Liver (tissue), 9 donors: ENCODE data around the gene LENG9. TPM values are rescaled to one million over a fixed set of nuclear protein-coding genes. Genes with fewer than 3 reads are reported as not detected.

Experiments used
- DNase-seq: peaks from one replicate; pipeline ENCODE4 v3.0.0-alpha.2; 2017; ENCODE audit warnings: low spot score
- H3K27ac ChIP-seq, 2 donors: one replicate each; pipeline ENCODE4 v1.7.0; 2013; ENCODE audit warnings: inconsistent platforms in 2 of 2, low read length in 2 of 2, control low read depth in 1 of 2, low read depth in 1 of 2, mild to moderate bottlenecking in 1 of 2
- H3K27me3 ChIP-seq, 4 donors: one replicate each; pipeline versions ENCODE4 v1.6.1 to v1.7.0; 2013; ENCODE audit warnings: low read length in 3 of 4, inconsistent platforms in 1 of 4, mild to moderate bottlenecking in 1 of 4, moderate library complexity in 1 of 4; ENCODE audit not compliant: control insufficient read depth in 4 of 4, insufficient read depth in 4 of 4
- H3K36me3 ChIP-seq, 4 donors: one replicate each; pipeline versions ENCODE4 v1.6.1 to v1.7.0; 2013; ENCODE audit warnings: low read length in 3 of 4, mild to moderate bottlenecking in 3 of 4, low read depth in 1 of 4, moderate library complexity in 1 of 4; ENCODE audit not compliant: control insufficient read depth in 4 of 4, insufficient read depth in 3 of 4
- H3K4me1 ChIP-seq, 4 donors: one replicate each; pipeline versions ENCODE4 v1.6.1 to v1.7.0; 2013; ENCODE audit warnings: low read length in 3 of 4, mild to moderate bottlenecking in 3 of 4, moderate library complexity in 1 of 4; ENCODE audit not compliant: control insufficient read depth in 4 of 4, insufficient read depth in 4 of 4
- H3K4me3 ChIP-seq, 3 donors: one replicate each; pipeline versions ENCODE4 v1.6.1 to v1.7.0; 2013; ENCODE audit warnings: low read length in 3 of 3, control low read depth in 1 of 3, low read depth in 1 of 3, mild to moderate bottlenecking in 1 of 3
- H3K9ac ChIP-seq, 2 donors: one replicate each; pipeline ENCODE4 v1.7.0; 2013; ENCODE audit warnings: low read length in 2 of 2, mild to moderate bottlenecking in 2 of 2, moderate library complexity in 2 of 2, control low read depth in 1 of 2, low read depth in 1 of 2
- H3K9me3 ChIP-seq, 4 donors: one replicate each; pipeline versions ENCODE4 v1.6.1 to v1.7.0; 2013; ENCODE audit warnings: low read length in 3 of 4; ENCODE audit not compliant: control insufficient read depth in 4 of 4
- EGR1 ChIP-seq, 2 donors: IDR thresholded peaks; 2 replicates each; pipeline ENCODE4 v1.6.1; 2016 to 2018; ENCODE audit warnings: antibody characterized with exemption in 2 of 2, low read depth in 2 of 2
- FOXA1 ChIP-seq: IDR thresholded peaks from 2 replicates; pipeline ENCODE4 v1.6.1; 2016; ENCODE audit warnings: antibody characterized with exemption
- GABPA ChIP-seq, 2 donors: IDR thresholded peaks in 1 of 2; conservative IDR thresholded peaks in 1 of 2; 2 replicates each; pipeline ENCODE4 v1.6.1; 2016; ENCODE audit warnings: antibody characterized with exemption in 2 of 2, mild to moderate bottlenecking in 1 of 2, moderate library complexity in 1 of 2
- HNF4A ChIP-seq, 2 donors: conservative IDR thresholded peaks; 2 replicates each; pipeline ENCODE4 v1.6.1; 2016; ENCODE audit warnings: antibody characterized with exemption in 2 of 2, mild to moderate bottlenecking in 2 of 2
- HNF4G ChIP-seq: IDR thresholded peaks from 2 replicates; pipeline ENCODE4 v1.6.1; 2016; ENCODE audit warnings: antibody characterized with exemption
- JUND ChIP-seq, 2 donors: IDR thresholded peaks; 2 replicates each; pipeline ENCODE4 v1.6.1; 2016; ENCODE audit warnings: antibody characterized with exemption in 2 of 2
- NR2F2 ChIP-seq: IDR thresholded peaks from 2 replicates; pipeline ENCODE4 v1.6.1; 2016; ENCODE audit warnings: antibody characterized with exemption
- RAD21 ChIP-seq, 2 donors: IDR thresholded peaks; 2 replicates each; pipeline ENCODE4 v1.6.1; 2016; ENCODE audit warnings: antibody characterized with exemption in 2 of 2, mild to moderate bottlenecking in 2 of 2
- RXRA ChIP-seq, 2 donors: IDR thresholded peaks; 2 replicates each; pipeline ENCODE4 v1.6.1; 2017 to 2018; ENCODE audit warnings: antibody characterized with exemption in 2 of 2, mild to moderate bottlenecking in 1 of 2
- SP1 ChIP-seq: IDR thresholded peaks from 2 replicates; pipeline ENCODE4 v1.6.1; 2018; ENCODE audit warnings: antibody characterized with exemption, mild to moderate bottlenecking
- TAF1 ChIP-seq: conservative IDR thresholded peaks from 2 replicates; pipeline ENCODE4 v1.6.1; 2016; ENCODE audit warnings: antibody characterized with exemption, mild to moderate bottlenecking
- YY1 ChIP-seq: IDR thresholded peaks from 2 replicates; pipeline ENCODE4 v1.6.1; 2016; ENCODE audit warnings: antibody characterized with exemption, mild to moderate bottlenecking
- WGBS: extraction: QIAGEN DNeasy Blood & Tissue Kit; methylation state at CpG from one replicate; pipeline ENCODE4 v1.1.7; 2013; 5-methylcytosine and 5-hydroxymethylcytosine counted together
- polyA plus RNA-seq, 2 donors: library from polyadenylated mRNA; stranded (reverse) in 1 of 2; unstranded in 1 of 2; fragments of 200-250 nt in 1 of 2; fragments of >200 nt in 1 of 2; fragmentation: Nextera tagmentation in 1 of 2; extraction: Ambion mirVana in 1 of 2; gene quantifications; one replicate each; pipeline versions ENCODE4 v1.2.1 to v1.2.3, GENCODE V29; 2013 to 2015
- total RNA-seq, 2 donors: library from RNA; depleted of rRNA; stranded (reverse); fragments of >200 nt; gene quantifications; one replicate each; pipeline ENCODE4 v1.2.3, GENCODE V29; 2014
- TF ChIP-seq, protein P1 (sequence below): IDR thresholded peaks from 2 replicates; pipeline ENCODE4 v1.6.1; 2016; ENCODE audit warnings: antibody characterized with exemption
- TF ChIP-seq, protein P2 (sequence below): IDR thresholded peaks from 2 replicates; pipeline ENCODE4 v1.6.1; 2016; ENCODE audit warnings: antibody characterized with exemption
- TF ChIP-seq, protein P3 (sequence below): IDR thresholded peaks from 2 replicates; pipeline ENCODE4 v1.6.1; 2016; ENCODE audit warnings: antibody characterized with exemption
- TF ChIP-seq, protein P4 (sequence below): fragments of 150-350 bp; IDR thresholded peaks from 2 replicates; pipeline ENCODE4 v1.5.1; 2017; ENCODE audit warnings: improper control_type of control experiment, low read depth, low read length; ENCODE audit not compliant: missing input control
- donor health status: healthy.
- donor health status: healthy.
- donor health status: healthy.
- donor health status: healthy.
- donor health status: healthy.

LENG9 gene
- total and polyA plus RNA-seq, 4 donors: 0.19 to 6.9 (median 2.0) TPM

DNA sequence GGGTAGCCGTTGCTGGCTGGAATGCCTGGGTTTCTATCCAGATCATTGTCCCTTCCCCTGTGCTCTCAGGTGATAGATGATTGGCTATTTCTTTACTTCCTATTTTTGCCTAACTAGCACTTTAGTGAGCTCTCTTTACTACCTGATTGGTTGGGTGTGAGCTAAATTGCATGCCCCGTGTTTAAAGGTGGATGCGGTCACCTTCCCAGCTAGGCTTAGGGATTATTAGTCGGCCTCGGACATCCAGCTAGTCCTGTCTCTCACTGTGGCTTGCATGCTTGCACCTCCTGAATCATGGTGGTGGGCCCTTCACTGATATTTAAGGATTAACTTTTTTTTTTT is 38.2 kb downstream of the LENG9 start:
- H3K36me3 ChIP-seq: no peaks in the 10 kb centered on the region
- H3K27ac ChIP-seq: no peak overlapping the region
- DNase-seq: no peak
- no peak overlapping the region for H3K9ac ChIP-seq
- TF ChIP-seq RAD21 (IDR thresholded peaks at IDR 0.05): no peak
- no peak for TF ChIP-seq EGR1 (IDR thresholded peaks at IDR 0.05; ENCODE audit: low read depth in 2 of 2)
- TF ChIP-seq, protein P1, sequence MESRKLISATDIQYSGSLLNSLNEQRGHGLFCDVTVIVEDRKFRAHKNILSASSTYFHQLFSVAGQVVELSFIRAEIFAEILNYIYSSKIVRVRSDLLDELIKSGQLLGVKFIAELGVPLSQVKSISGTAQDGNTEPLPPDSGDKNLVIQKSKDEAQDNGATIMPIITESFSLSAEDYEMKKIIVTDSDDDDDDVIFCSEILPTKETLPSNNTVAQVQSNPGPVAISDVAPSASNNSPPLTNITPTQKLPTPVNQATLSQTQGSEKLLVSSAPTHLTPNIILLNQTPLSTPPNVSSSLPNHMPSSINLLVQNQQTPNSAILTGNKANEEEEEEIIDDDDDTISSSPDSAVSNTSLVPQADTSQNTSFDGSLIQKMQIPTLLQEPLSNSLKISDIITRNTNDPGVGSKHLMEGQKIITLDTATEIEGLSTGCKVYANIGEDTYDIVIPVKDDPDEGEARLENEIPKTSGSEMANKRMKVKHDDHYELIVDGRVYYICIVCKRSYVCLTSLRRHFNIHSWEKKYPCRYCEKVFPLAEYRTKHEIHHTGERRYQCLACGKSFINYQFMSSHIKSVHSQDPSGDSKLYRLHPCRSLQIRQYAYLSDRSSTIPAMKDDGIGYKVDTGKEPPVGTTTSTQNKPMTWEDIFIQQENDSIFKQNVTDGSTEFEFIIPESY: no peak
- TF ChIP-seq HNF4G: no peak
- no peak for TF ChIP-seq RXRA (IDR thresholded peaks at IDR 0.05)
- TF ChIP-seq SP1: no peak
- TF ChIP-seq, protein P2, sequence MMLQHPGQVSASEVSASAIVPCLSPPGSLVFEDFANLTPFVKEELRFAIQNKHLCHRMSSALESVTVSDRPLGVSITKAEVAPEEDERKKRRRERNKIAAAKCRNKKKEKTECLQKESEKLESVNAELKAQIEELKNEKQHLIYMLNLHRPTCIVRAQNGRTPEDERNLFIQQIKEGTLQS: no peak
- TF ChIP-seq NR2F2: no peak
- TF ChIP-seq, protein P3, sequence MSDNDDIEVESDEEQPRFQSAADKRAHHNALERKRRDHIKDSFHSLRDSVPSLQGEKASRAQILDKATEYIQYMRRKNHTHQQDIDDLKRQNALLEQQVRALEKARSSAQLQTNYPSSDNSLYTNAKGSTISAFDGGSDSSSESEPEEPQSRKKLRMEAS: no peak
- peaks cover 0 to 1% (median 0%) of the 10 kb centered on the region in 4 donors for H3K4me1 ChIP-seq
- H3K4me3 ChIP-seq: no peak overlapping the region
- H3K9me3 ChIP-seq: no peaks in the 10 kb centered on the region
- H3K27me3 ChIP-seq: peaks cover 0 to 6% (median 2%) of the 10 kb centered on the region in 4 donors
- 65% methylated on average over 5 of the region's 5 CpGs for WGBS

DNA sequence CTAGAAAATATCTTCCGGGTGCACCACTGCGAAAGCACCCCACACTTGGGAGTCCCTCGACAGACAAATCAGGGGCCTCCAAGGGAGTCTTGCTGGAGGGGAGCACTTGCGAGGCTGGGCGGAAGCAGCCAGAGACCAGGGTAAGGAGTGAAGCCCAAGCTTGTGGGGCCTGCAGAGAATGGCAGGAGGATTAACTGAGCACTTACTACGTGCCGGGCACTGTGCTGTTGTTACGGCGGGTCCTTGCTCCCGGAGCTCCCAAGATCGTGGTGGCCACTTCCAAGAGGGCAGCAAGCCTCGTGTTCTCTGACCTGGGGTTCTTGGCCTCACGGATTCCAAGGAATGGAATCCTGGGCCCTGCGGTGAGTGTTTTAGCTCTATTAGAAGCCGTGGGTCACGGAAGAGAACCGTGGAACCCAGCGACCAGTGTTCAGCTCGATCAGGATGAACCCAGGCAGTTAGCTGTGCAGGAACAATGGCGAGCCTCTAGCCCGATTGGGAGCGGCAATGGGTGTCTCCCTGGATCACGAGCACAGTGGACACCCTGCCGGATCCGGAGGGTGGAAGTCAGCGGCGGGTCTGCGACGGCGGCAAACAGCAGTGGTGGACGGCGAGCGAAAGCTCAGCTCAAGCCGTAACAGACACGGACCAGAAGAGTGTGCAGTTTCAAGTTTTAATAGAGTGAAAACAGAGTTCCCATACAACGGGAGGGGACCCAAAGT is 38.8 kb downstream of the LENG9 start:
- Histone ChIP-seq H3K36me3 (no peaks in the 10 kb centered on the region), H3K9ac (no peak overlapping the region), H3K27ac (no peak overlapping the region), H3K9me3 (no peaks in the 10 kb centered on the region), H3K4me1 (no peaks in the 10 kb centered on the region), H3K27me3 (peaks cover 0 to 7% (median 3%) of the 10 kb centered on the region in 4 donors), H3K4me3 (no peak overlapping the region)
- TF ChIP-seq YY1 (no peak), SP1 (no peak), JUND (IDR thresholded peaks at IDR 0.05) (no peak), EGR1 (IDR thresholded peaks at IDR 0.05; ENCODE audit: low read depth in 2 of 2) (no peak), TAF1 (no peak), FOXA1 (no peak)
- TF ChIP-seq, protein P3: no peak
- TF ChIP-seq, protein P4, sequence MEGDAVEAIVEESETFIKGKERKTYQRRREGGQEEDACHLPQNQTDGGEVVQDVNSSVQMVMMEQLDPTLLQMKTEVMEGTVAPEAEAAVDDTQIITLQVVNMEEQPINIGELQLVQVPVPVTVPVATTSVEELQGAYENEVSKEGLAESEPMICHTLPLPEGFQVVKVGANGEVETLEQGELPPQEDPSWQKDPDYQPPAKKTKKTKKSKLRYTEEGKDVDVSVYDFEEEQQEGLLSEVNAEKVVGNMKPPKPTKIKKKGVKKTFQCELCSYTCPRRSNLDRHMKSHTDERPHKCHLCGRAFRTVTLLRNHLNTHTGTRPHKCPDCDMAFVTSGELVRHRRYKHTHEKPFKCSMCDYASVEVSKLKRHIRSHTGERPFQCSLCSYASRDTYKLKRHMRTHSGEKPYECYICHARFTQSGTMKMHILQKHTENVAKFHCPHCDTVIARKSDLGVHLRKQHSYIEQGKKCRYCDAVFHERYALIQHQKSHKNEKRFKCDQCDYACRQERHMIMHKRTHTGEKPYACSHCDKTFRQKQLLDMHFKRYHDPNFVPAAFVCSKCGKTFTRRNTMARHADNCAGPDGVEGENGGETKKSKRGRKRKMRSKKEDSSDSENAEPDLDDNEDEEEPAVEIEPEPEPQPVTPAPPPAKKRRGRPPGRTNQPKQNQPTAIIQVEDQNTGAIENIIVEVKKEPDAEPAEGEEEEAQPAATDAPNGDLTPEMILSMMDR: no peak
- no peak for DNase-seq
- WGBS: 89% methylated on average over 36 of the region's 36 CpGs

DNA sequence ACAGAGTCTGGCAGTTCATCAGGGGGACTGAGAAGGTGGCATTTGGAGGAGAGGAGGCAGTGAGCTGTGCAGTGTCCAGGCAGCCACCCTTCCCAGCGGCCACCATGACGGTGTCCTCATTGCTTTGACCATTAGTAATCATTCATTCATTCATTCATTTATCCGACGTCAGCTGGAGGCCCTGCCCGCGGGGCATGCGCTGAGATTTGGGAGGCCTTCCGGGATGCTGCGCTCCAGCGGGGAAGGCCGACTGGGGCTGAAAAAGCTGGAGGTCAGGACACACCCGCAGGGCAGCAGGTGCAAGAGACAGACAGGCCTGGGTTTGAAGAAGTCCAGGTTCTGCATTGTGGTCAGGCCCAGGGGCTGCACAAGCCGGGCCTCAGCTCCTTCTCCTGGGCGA is 39.4 kb downstream of the LENG9 start:
- DNase-seq: no peak
- no peaks in the 10 kb centered on the region for H3K36me3 ChIP-seq
- H3K27me3 ChIP-seq: peaks cover 0 to 8% (median 2%) of the 10 kb centered on the region in 4 donors
- WGBS: 88% methylated on average over 14 of the region's 14 CpGs
- no peak overlapping the region for H3K9ac ChIP-seq
- no peaks in the 10 kb centered on the region for H3K9me3 ChIP-seq
- H3K27ac ChIP-seq: no peak overlapping the region
- H3K4me3 ChIP-seq: no peak overlapping the region
- H3K4me1 ChIP-seq: no peaks in the 10 kb centered on the region
- TF ChIP-seq HNF4G (no peak), JUND (IDR thresholded peaks at IDR 0.05) (no peak), GABPA (IDR thresholded peaks at IDR 0.05 in 1 of 2, conservative IDR thresholded peaks at IDR 0.05 in 1 of 2) (no peak), YY1 (no peak), HNF4A (conservative IDR thresholded peaks at IDR 0.05) (no peak), FOXA1 (no peak), SP1 (no peak), NR2F2 (no peak)
- TF ChIP-seq, protein P1: no peak
- TF ChIP-seq, protein P4: no peak
